Natural killer cell (primary cell): ENCODE measurements around the gene TRPM5. TPM values are rescaled to one million over a fixed set of nuclear protein-coding genes. Genes with fewer than 3 reads are reported as not detected.

Source experiments
- ATAC-seq, 3 donors: fragments of 150-1000 bp in 2 of 3; fragments of 200-7000 bp in 1 of 3; cut with Tn5 transposase; 1 replicate in 1 of 3; 2 replicates in 2 of 3; pipeline ENCODE4 v1.10.0; 2021; ENCODE audit warnings: mild to moderate bottlenecking in 2 of 3, moderate library complexity in 2 of 3
- DNase-seq, 2 donors: peaks; one replicate each; pipeline versions ENCODE4 v3.0.0 to v3.0.0-alpha.2; 2013 to 2021; ENCODE audit warnings: mixed read lengths in 1 of 2
- H3K27ac ChIP-seq: one replicate; pipeline ENCODE4 v1.5.1; 2013; ENCODE audit warnings: mild to moderate bottlenecking, low read length
- H3K27me3 ChIP-seq: one replicate; pipeline ENCODE4 v1.6.1; 2013; ENCODE audit warnings: low read length; ENCODE audit not compliant: control insufficient read depth, insufficient read depth
- H3K36me3 ChIP-seq: one replicate; pipeline ENCODE4 v1.6.1; 2013; ENCODE audit warnings: low read length; ENCODE audit not compliant: control insufficient read depth, insufficient read depth
- H3K4me1 ChIP-seq: one replicate; pipeline ENCODE4 v1.6.1; 2013; ENCODE audit warnings: low read length; ENCODE audit not compliant: control insufficient read depth, insufficient read depth
- H3K4me3 ChIP-seq: one replicate; pipeline ENCODE4 v1.5.1; 2013; ENCODE audit warnings: low read length
- H3K9me3 ChIP-seq: one replicate; pipeline ENCODE4 v1.6.1; 2013; ENCODE audit warnings: low read length; ENCODE audit not compliant: control insufficient read depth, insufficient read depth
- H3K27ac Mint-ChIP-seq, 2 donors: one replicate each; pipeline ENCODE4 v1.8.0; 2022; ENCODE audit warnings: mild to moderate bottlenecking in 2 of 2, mixed read lengths in 2 of 2, moderate library complexity in 1 of 2
- H3K27me3 Mint-ChIP-seq, 2 donors: one replicate each; pipeline ENCODE4 v1.8.0; 2022; ENCODE audit warnings: low read depth in 2 of 2, mixed read lengths in 2 of 2
- H3K36me3 Mint-ChIP-seq: one replicate; pipeline ENCODE4 v1.8.0; 2022; ENCODE audit warnings: mixed read lengths
- H3K4me1 Mint-ChIP-seq, 2 donors: one replicate each; pipeline ENCODE4 v1.8.0; 2022; ENCODE audit warnings: mixed read lengths in 2 of 2
- H3K4me3 Mint-ChIP-seq: one replicate; pipeline ENCODE4 v1.8.0; 2022; ENCODE audit warnings: mild to moderate bottlenecking, moderate library complexity, mixed read lengths
- H3K9me3 Mint-ChIP-seq, 2 donors: one replicate each; pipeline ENCODE4 v1.8.0; 2022; ENCODE audit warnings: mixed read lengths in 2 of 2
- CTCF ChIP-seq: fragments of 200-600 bp; IDR thresholded peaks from one replicate; pipeline ENCODE4 v1.8.0; 2022; ENCODE audit warnings: antibody characterized with exemption
- WGBS: methylation state at CpG from one replicate; pipeline ENCODE4 v1.1.7; 2013; ENCODE audit warnings: missing lambda C conversion rate; ENCODE audit not compliant: insufficient coverage; 5-methylcytosine and 5-hydroxymethylcytosine counted together
- intact Hi-C: fragments of 100-400 bp; cut with micrococcal nuclease; formaldehyde crosslinking; loops from one replicate; pipeline ENCODE4 v1.14.2; 2022
- total RNA-seq, 4 donors: library from RNA; stranded (reverse); fragments of 120-200 nt in 1 of 4; gene quantifications; one replicate each; pipeline versions ENCODE4 v1.2.3 to v1.2.4, GENCODE V29; 2013 to 2022

TRPM5 gene
- total RNA-seq, 3 donors from 2014 or later (not counting 1 experiment from before 2014, with no cell fraction given): not detected

- Histone ChIP-seq H3K27ac (peak overlapping the region; percentile 83), H3K36me3 (peaks cover 38% of the 10 kb centered on the region), H3K4me3 (peak overlapping the region; percentile 88), H3K4me1 (peaks cover 28% of the 10 kb centered on the region), H3K9me3 (no peaks in the 10 kb centered on the region), H3K27me3 (no peaks in the 10 kb centered on the region)
- Mint-ChIP-seq H3K9me3 (no peaks in the 10 kb centered on the region), H3K27me3 (no peaks in the 10 kb centered on the region), H3K36me3 (no peaks in the 10 kb centered on the region), H3K4me1 (peaks cover 12 to 20% of the 10 kb centered on the region in 2 donors), H3K4me3 (peak overlapping the region; percentile 98), H3K27ac (peak overlapping the region; percentile 86 to 92)
- no peak for ATAC-seq
- intact Hi-C loops: loop anchor here (1.0 kb wide), 2 partner anchors 24 to 99 kb away; partner anchors contain the start of genes CD81 and TSPAN32
- no peak for TF ChIP-seq CTCF
- no peak for DNase-seq
- WGBS: under 1% methylated on average over 55 of the region's 55 CpGs
Observed at GRCh38 chr11:2400762-2401435, 43.4 kb downstream of the TRPM5 start.

- H3K4me1 Mint-ChIP-seq: peaks cover 12 to 20% of the 10 kb centered on the region in 2 donors
- peak within 1 kb of the TSS; percentile 98 for H3K27ac ChIP-seq
- H3K27ac Mint-ChIP-seq: peak within 1 kb of the TSS; percentile 86 to 92
- TF ChIP-seq CTCF: peak; percentile 90
- H3K27me3 ChIP-seq: no peaks in the 10 kb centered on the region
- H3K4me3 Mint-ChIP-seq: peak within 1 kb of the TSS; percentile 98
- H3K9me3 ChIP-seq: no peaks in the 10 kb centered on the region
- H3K27me3 Mint-ChIP-seq: no peaks in the 10 kb centered on the region
- ATAC-seq: peak; percentile 85 to 93 (median 87)
- H3K36me3 ChIP-seq: peaks cover 45% of the 10 kb centered on the region
- H3K4me3 ChIP-seq: peak within 1 kb of the TSS; percentile 88
- peaks cover 28% of the 10 kb centered on the region for H3K4me1 ChIP-seq
- under 1% methylated on average over 66 of the region's 66 CpGs for WGBS
- no peaks in the 10 kb centered on the region for H3K9me3 Mint-ChIP-seq
- intact Hi-C loops: loop anchor here (1.0 kb wide), 2 partner anchors 23 to 98 kb away; partner anchors contain the start of genes CD81 and TSPAN32
- H3K36me3 Mint-ChIP-seq: no peaks in the 10 kb centered on the region
- peak; percentile 100 for DNase-seq
Observed at GRCh38 chr11:2400069-2400761, 44.1 kb downstream of the TRPM5 start, which contains the start of gene TSSC4. TSS of gene TSSC4 (plus strand) at chr11:2400750. CDS start at chr11:2402634, 1,884 bp downstream.

- no peaks in the 10 kb centered on the region for H3K36me3 Mint-ChIP-seq
- Histone ChIP-seq H3K27ac (peak overlapping the region; percentile 98), H3K4me3 (peak overlapping the region; percentile 81), H3K4me1 (peaks cover 34% of the 10 kb centered on the region), H3K27me3 (no peaks in the 10 kb centered on the region), H3K9me3 (no peaks in the 10 kb centered on the region), H3K36me3 (peaks cover 47% of the 10 kb centered on the region)
- H3K27me3 Mint-ChIP-seq: no peaks in the 10 kb centered on the region
- H3K4me3 Mint-ChIP-seq: peak overlapping the region; percentile 98
- no peak for TF ChIP-seq CTCF
- WGBS: 32% methylated on average over 23 of the region's 23 CpGs
- peaks cover 12 to 20% of the 10 kb centered on the region in 2 donors for H3K4me1 Mint-ChIP-seq
- ATAC-seq (peak in 1 of 3 donors; percentile 0), DNase-seq (no peak)
- H3K27ac Mint-ChIP-seq: peak overlapping the region; percentile 86 to 92
- no peaks in the 10 kb centered on the region for H3K9me3 Mint-ChIP-seq
- intact Hi-C loops: loop anchor here (1.0 kb wide), 2 partner anchors 22 to 97 kb away; partner anchors contain the start of genes CD81 and TSPAN32
Observed at GRCh38 chr11:2399488-2400068, 44.7 kb downstream of the TRPM5 start.
